Stimulated activated CD4-positive, alpha-beta T cell treated with anti-CD3 and anti-CD28 coated beads, TNF-alpha, amount 100 ng/mL, for 1 hour (primary cell): ENCODE data around the gene SEMA4D.

Experiments used
- DNase-seq, 3 donors: peaks; one replicate each; pipeline ENCODE4 v3.0.0-alpha.2; 2020; ENCODE audit warnings: low read depth in 3 of 3, low spot score in 1 of 3

Gene SEMA4D, protein sequence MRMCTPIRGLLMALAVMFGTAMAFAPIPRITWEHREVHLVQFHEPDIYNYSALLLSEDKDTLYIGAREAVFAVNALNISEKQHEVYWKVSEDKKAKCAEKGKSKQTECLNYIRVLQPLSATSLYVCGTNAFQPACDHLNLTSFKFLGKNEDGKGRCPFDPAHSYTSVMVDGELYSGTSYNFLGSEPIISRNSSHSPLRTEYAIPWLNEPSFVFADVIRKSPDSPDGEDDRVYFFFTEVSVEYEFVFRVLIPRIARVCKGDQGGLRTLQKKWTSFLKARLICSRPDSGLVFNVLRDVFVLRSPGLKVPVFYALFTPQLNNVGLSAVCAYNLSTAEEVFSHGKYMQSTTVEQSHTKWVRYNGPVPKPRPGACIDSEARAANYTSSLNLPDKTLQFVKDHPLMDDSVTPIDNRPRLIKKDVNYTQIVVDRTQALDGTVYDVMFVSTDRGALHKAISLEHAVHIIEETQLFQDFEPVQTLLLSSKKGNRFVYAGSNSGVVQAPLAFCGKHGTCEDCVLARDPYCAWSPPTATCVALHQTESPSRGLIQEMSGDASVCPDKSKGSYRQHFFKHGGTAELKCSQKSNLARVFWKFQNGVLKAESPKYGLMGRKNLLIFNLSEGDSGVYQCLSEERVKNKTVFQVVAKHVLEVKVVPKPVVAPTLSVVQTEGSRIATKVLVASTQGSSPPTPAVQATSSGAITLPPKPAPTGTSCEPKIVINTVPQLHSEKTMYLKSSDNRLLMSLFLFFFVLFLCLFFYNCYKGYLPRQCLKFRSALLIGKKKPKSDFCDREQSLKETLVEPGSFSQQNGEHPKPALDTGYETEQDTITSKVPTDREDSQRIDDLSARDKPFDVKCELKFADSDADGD

DNA sequence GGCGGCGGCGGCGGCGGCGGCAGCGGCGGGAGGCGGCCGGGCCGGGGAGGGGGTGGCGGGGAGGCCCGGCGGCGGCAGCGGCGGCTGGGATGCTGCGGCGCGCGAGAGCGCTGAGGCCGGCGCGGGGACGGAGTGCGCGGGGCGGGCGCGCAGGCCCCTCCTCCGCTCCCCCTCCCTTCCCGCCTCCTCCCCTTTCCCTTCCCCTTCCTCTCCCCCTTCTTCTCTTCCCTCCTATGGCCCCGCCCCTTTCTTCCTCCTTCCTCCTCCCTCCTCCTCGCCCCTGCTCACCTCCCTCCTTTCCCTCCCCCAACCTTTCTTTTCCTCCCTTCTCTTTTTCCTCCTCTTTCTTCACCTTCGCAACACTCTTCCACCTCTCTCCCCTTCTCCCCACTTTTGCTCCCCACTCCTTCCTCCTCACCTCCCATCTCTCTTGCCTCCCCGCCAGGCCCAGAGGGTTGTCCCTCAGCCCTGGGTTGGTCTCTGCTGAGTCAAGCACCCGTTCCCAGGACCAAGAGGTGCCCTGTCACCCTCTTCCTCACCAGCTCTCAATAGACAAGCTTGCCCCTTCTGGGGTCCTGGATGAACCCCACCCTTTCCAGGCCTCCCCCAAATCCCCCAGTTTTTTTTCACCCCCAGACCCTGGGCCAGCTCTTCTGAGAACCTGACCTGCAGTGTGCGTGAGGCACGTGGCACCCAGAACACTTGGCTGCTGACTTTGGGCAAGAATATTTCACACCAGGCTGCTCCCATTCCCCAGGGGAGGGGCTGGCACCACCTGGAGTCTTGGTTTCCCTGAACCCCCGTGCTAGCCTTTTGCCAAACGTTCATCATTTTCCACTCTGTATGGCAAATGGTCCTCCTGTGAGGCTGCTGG is at the start of gene SEMA4D:
SEMA4D (minus strand) TSS at position 136 of the 874 bp plus-strand sequence. CDS start 92,657 bp downstream, outside the sequence.
- no peak for DNase-seq

DNA sequence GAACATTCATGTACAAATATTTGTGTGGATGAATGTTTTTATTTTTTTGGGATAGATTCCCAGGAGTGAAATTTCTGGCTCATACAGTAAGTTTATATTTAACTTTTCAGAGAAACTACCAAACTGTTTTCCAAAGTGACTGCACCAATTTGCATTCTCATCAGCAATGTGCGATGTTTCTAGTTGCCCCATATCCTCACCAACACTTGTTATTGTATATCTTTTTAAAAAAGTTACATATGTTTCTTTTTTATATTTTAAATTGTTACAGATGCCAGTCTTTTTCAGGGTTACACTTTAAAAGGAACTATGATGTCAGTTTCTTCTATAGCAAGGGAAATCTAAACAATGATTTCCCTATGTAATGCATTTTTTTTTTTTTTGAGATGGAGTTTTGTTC is 49.1 kb upstream of the SEMA4D start:
- DNase-seq, result no peak

DNA sequence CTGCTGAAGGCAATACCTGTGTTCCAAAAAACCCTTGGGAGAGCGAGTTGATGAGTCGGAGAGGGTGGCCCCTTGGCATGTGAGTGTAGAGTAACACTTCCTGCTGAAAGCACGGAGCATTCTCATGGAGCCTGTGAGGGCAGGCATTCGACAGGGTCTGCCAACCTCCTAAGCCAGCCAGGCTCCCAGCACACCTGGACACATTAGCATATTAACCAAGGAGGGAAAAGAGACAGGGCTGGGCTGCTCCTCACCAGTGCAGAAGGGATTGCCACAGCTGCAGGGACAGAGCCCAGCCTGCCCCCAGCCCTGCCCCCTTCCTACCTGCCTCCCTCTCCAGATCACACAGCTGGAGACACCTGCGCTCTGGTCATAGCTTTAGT is 46.4 kb upstream of the SEMA4D start:
- DNase-seq, result no peak

DNA sequence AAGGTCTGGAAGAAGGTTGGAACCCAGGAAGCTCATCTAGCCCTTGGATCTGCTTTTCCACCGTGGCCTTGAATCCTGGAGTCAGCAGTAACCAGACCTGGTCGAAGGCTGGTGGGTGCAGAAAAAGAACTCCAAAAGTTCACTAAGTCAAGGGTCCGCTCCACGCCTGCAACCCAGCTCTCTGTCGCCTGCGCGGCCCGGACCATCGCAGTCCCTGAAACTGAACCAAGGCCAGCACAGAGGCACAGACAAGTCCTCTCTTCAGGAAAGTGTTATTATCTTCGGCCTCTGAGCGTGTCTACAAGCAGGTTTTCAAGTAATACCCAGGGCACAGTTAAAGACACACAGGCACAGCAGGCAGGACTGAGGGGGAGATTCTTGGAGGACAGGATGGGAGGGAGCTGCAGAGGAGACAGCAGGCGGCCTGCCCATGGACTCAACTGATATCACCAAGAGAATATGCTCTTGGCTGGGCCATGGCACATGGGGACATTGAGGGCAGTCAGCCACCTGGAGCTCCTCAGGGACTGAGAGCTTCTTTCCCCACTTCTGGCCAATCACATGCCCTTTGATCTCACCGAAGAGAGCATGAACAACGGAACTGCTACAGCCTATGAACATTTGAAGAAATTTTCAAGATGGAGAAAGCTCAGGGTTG is 45.8 kb upstream of the SEMA4D start:
- no peak for DNase-seq

DNA sequence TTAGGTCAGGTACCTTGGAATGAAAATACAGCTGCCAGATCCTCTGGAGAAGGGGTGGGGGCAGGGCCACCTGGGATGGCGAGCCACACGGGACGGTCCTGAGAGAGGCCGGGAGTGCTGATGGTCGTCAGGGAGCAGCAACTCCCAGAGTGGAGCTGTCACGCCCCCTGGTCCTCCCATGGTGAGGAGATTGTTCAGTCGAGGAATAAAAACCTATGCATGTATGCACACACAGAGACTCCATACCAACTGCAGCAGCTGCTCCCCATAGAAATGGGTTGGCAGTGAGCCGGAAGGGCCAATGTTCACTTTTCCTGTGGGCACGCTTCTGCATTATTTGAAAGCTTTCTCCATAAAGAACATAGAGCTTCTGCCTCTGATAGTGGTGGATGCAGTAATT is 45.2 kb upstream of the SEMA4D start:
- no peak for DNase-seq

DNA sequence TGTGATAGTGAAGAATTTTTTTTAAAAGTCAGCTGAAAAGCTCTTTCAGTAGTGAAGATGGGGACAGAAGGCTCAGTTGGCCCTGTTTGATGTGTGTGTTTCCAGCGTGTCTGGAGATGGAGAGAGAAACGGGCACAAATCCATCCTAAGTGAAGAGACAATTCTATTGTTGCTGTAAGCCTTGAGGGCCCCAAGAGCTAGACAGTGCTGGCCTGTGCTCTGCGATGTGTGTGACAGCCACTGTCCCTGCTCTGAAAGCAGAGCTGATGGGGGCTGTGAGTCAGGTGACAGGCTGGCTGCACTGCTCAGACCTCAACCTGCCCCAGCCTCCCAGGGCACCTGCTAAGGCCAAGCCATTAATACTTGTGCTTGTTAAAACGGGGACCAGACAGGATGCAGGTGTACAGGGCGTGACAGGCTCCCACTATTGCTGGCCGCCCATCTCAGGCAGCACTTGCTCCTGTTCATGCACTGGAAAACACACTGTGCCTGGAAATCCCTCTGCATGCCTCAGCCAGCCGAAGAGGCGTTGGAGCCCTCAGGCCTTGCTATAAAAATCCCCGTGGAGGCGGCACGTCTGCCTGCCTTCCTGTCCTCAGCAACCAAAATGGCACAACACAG is 44.6 kb upstream of the SEMA4D start:
- no peak for DNase-seq

DNA sequence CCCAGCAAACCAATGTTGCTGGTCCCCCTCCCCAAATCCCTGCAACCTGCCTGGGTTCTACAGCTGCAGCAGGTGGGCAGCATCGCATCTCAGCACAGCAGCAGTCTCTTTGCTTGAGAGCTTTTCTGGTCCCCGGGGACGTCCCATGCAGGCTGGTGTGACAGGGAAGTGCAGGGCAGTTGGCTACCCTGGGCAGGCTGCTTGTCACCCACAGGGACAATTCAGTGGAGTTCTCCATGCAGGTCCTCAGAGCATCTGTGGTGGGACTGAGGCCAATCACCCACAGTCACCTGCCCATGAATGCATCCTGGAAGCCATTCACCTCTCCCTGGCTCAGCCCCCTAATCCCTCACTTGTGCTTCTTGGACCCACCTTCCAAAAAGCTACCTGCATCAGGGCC is 43.9 kb upstream of the SEMA4D start:
- no peak for DNase-seq

DNA sequence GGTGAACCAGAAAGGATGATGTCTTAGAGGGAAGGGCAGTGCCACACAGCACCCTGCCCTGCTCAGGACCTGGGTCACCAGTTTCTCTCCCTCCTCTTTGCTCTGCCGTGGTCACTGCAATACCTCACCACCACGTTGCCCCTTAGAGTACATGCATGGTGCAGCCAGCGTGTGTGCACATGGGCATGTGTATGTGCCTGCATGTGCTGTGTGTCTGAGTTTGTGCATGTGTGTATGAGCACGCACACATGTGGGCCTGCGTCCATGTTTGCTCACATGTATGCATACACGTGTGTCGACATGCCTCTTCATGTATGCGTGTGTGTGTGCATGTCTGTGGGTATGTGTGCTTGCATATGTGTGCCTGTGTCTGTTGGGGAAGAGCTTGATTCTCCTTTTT is 41.5 kb upstream of the SEMA4D start:
- no peak for DNase-seq

DNA sequence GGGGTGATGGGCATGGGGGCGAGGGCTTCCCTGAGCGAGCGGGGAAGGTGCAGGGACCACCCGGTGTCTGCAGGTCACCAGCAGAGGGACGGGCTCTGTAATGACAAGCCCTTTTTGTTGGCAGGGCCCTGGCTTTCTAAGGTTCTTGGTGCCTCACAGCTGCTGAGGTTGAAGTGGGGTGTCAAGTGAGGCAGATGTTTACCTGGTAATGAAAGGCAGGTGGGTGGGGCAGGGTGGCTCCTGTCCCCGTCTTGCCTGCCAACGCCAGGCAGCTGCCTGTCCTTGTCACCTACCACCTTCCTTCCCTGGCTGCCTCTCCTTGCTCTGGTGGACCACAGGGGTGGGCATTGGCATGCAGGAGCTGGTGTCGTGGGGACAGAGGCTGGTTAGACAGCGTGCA is 41.0 kb upstream of the SEMA4D start:
- DNase-seq, result no peak

DNA sequence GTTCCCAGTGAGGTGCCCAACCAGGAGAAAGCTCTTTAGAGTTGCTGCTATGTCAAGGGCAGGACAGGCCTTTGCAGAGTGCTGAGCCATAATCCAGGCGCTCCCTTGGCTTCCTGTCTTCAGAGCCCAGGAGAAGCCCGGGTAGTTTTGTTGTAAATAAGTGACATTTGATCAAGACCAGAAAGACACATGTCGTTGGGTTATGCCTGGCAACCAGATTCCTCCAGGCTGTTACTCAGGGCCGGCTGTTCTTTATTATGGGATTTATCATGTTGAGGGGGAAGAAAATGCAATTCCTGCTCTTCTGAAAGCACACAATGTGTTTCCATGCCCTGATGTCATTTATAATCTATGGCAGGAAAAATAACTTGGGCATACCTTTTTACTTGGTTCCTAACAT is 39.3 kb upstream of the SEMA4D start:
- DNase-seq, result no peak

DNA sequence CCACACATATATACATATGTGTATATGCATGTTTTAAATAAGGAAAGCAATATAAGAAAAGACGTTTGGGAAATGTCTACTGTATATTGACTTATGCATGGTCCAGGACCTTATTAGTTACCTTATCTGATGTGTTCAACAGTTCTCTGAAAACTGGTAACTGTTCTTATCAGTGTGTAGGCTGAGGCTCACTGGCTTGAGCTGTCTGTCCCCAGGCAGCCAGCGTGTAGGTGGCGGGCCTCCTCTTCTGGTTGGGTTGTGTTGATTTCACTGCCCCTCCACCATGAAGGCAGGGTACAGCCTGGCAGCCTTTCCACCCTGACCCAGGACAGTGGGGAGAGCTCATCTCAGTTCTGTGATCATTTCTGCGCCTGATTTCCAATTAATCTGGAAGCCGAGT is 38.7 kb upstream of the SEMA4D start:
- no peak for DNase-seq

DNA sequence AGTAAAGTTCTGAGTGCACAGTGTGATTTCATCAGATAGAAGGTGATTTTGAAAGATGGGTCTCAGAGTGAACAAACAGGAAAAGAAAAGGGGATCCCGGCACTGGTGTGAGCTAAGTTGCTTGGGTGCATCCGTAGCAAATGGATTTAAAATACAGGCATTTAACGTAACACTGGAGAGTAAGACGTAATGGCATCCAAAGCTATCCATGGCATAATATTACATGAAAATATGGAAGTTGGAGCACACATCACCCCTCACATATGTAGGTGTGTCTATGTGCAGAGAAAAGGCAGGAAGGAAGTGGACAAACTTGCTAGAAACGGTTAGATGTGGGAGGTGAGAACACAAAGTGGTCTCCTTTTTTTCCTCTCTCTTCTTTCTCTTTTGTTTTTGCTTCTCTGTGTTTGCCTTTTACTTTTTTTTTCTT is 38.2 kb upstream of the SEMA4D start:
- no peak for DNase-seq

DNA sequence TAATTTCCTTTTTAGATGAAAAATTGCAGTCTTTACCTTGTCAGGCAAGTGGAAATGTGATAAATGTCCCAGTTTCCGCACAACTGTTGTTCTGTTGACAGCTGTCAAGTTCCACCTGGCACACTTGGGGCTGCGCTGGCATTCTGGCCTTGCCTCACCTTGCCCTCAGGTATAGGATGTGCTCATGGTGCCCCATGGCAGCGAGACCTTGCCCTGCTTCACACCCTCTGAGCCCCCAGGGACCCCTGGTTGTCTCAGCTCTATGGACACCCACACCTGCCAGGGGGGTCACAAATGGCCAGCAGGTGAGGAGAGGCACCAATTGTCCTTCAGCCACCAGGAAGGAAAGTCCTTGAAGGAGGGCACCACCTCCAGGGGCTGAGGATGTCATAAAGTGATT is 37.5 kb upstream of the SEMA4D start:
- no peak for DNase-seq

DNA sequence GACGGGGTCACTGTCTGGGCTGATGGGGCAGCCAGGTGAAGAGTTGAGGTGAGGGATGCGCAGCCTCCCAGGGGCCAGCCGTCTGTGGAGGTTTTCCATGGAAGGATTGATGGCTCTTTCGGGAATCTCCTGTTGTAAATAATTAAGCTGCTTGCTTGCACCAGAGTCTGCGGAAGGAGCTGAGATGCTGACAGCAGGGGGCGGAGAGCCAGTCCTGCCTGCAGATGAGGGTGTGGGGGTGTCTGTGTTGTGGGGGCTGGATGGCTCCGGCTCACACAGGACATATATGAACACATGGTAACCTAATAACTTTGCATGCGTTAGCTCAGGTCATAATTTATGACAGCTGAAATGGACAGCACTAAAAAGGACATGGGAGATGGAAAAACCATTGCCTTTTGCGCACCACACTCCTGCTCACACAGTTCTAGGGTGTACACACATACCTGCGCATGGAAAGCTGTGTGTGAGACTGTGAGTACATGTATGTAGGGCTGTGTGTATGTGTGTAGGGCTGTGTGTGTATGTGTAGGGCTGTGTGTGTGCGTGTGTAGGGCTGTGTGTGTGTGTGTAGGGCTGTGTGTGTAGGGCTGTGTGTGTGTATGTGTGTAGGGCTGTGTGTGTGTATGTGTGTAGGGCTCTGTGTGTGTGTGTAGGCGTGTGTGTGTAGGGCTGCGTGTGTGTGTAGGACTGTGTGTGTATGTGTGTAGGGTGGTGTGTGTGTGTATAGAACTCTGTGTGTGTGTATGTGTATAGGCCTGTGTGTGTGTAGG is 36.8 kb upstream of the SEMA4D start:
- no peak for DNase-seq

DNA sequence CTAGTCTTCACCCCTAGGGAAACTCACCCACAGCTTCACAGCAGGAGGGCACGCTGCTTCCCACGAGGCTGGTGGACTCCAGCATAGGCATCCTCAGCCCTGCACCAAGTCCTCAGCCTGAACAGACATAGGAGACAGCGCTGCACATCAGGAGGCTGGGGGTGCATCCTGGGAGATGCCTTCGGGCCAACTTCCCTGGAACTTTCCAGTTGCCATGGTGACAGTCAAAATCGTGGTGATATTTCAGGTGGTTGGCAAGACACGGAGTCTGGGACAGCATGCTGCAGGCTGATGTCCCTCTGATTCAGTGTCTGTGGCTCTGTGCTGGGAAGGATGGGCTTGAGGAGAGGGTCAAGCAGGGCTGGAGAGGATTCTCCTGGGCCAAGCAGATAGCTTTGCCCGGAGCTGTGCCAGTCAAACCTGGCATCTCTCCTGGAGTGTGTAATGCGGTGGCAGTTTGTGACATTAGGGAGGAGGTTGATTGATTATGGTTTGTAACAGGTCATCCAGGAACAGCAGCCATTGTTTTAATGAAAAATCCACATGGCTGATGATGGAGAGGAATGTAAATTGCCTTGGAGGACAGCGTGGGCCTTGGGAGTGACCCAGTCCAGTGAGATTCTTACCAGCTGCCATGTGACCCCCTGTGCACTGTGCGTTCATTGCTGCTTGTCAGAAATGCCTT is 35.6 kb upstream of the SEMA4D start:
- no peak for DNase-seq

DNA sequence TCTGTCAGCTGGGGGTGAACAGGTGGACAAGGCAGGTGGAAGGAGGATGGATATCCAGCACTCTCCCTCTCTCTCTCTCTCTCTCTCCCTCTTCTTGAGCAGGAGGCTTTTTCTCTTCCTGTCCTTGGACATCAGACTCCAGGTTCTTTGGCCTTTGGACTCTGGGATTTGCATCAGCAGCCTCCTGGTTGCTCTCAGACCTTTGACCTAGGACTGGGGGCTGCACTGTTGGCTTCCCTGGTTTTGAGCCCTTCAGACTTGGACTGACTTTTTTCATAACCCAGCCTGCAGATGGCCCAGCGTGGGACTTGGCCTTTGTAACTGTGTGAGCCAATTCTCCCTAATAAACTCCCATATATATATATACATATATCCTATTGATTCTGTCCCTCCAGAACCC is 35.0 kb upstream of the SEMA4D start:
- no peak for DNase-seq

DNA sequence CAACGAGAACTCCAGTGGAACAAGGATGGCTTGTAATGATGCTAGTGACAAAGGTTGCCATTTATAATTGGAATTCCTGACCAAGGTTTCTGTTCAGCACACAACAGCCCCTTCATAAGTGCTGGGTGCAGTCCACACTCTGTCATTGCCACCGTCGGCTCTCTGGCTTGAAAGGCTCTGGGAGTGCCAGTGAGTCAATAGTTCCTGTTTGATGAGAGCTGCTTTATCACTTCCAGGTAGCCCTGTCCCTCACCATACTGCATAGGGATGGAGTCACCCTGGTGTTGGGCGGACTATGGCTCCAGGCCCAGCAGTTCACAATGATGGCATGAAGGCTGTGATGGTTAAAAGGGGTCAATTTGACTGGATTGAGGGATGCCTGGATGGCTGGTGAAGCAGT is 34.6 kb upstream of the SEMA4D start:
- DNase-seq, result no peak

DNA sequence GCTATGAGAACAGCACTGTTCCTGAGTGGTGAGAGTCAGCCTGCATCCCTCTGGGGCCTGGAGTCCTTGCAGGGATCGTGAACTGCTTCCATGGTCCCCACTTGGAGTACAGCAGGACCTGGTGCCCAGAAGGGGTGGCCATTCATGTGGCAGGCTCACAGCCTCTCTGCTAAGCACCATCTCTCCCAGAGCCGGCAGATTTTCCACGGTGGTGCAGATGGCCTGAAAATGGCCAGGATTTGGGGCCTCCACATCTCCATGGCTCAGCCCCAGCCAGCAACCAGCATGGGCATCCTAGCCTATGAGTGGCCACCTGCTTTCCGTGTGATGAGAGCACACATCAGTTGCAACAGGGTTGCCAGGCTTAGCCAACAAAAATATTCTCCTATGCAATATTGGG is 33.9 kb upstream of the SEMA4D start:
- DNase-seq, result no peak

DNA sequence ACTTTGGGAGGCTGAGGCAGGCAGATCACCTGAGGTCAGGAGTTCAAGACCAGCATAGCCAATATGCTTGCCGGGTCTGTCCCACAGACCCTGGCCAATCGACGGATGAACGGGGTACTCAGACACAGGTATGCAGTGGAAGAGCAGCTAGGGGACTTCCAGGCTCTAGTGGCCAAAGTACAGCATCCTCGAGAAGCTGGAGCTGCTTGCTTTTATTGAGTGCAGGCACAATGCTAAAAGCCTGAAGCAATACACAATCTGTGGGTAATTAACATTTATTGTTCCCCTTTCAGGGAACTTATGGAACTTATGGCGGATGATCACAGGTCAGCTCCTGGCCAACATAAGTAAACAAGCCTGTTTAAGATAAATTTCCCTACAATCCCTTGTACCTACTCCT is 32.8 kb upstream of the SEMA4D start:
- DNase-seq, result no peak
